ENCODE results near the gene PAGR1.

PAGR1 gene

DNA sequence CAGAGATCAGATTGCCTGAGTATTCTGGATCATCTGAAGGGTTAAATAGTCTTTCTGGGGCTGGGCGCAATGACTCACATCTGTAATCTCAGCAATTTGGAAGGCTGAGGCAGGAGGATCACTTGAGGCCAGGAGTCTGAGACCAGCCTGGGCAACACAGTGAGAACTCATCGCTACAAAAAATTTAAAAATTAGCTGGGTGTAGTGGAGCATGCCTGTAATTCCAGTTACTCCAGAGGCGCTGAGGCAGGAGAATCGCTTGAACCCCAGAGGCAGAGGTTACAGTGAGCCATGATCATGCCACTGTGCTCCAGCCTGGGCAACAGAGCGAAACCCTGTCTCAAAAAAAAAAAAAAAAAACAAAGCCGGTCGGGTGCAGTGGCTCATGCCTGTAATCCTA is 20.0 kb downstream of the PAGR1 start:
- TF ChIP-seq CTCF (IDR thresholded peaks at IDR 0.05): no peak

DNA sequence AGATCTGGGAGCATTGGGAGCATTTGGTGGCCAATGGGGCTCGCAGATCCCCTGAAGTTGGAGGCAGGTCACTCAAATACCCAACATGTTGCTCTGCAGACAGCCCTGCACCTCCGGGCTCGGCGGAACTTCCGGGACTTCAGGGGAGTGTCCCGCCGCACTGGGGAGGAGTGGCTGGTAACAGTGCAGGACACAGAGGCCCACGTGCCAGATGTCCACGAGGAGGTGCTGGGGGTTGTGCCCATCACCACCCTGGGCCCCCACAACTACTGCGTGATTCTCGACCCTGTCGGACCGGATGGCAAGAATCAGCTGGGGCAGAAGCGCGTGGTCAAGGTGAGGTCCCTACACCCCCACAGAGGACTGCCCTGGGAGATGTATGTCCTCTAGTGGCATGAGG is 20.7 kb downstream of the PAGR1 start:
- no peak for TF ChIP-seq CTCF (IDR thresholded peaks at IDR 0.05)

GRCh38 chr16:29837841-29838240 is 21.9 kb downstream of the PAGR1 start:
- TF ChIP-seq CTCF (IDR thresholded peaks at IDR 0.05): no peak

- no peak for TF ChIP-seq CTCF (IDR thresholded peaks at IDR 0.05)
These were observed 23.9 kb downstream of the PAGR1 start for GRCh38 chr16:29839822-29840221.

DNA sequence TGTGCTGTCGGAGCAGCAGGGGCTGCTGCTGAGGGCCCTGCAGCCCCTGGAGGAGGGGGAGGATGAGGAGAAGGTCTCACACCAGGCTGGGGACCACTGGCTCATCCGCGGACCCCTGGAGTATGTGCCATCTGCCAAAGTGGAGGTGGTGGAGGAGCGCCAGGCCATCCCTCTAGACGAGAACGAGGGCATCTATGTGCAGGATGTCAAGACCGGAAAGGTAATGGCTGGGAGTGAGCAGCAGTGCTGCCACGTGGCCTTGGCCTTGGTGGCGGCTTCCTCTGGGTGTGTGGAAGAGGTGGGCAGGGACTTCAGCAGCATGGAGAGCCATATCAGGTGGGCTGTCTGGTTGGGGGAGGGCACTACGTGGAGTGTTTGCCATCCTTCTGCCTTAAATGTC is 24.3 kb downstream of the PAGR1 start:
- TF ChIP-seq CTCF (IDR thresholded peaks at IDR 0.05): no peak

GRCh38 chr16:29841631-29842030 is 25.7 kb downstream of the PAGR1 start:
- TF ChIP-seq CTCF (IDR thresholded peaks at IDR 0.05): no peak

- no peak for TF ChIP-seq CTCF (IDR thresholded peaks at IDR 0.05)
These were observed 26.9 kb downstream of the PAGR1 start for GRCh38 chr16:29842732-29843346.

DNA sequence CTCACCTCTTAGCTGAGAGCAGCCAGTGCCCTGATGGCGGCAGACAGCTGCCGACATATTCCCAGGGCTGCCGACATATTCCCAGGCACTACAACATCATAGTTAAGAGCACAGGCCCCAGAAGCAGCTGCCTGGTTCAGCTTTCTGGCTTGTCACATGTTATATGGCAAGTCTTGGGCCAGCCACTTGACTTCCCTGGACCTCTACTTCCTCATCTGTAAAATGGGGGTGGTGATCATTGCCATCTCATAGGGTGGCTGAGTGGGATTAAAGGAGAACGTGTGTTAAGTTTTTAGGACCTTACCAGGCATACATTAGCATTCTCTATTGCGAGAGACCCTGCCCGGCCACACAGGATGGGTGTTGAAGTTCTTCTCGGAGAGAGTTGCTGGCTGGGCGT is 28.0 kb downstream of the PAGR1 start:
- TF ChIP-seq CTCF (IDR thresholded peaks at IDR 0.05): no peak
